H9 (cell line): Measurements from ENCODE around the gene LINGO3. TPM values are rescaled to one million over a fixed set of nuclear protein-coding genes. Genes with fewer than 3 reads are reported as not detected.

Source experiments
- DNase-seq: peaks from one replicate; pipeline ENCODE4 v3.0.0-alpha.2; 2017
- H2AFZ ChIP-seq: one replicate; pipeline ENCODE4 v1.6.1; 2013; ENCODE audit warnings: mild to moderate bottlenecking, low read length, control low read depth, moderate library complexity
- H2AK5ac ChIP-seq: 2 replicates; pipeline ENCODE4 v1.6.1; 2013; ENCODE audit warnings: low read length, control low read depth, mixed read lengths; ENCODE audit not compliant: insufficient read length
- H2BK120ac ChIP-seq: one replicate; pipeline ENCODE4 v1.6.1; 2013; ENCODE audit warnings: low read depth, mild to moderate bottlenecking, low read length, control low read depth, inconsistent platforms; ENCODE audit not compliant: poor library complexity, severe bottlenecking
- H2BK12ac ChIP-seq: 2 replicates; pipeline ENCODE4 v1.6.1; 2013; ENCODE audit warnings: low read length, control low read depth, mixed read lengths, low read depth; ENCODE audit not compliant: insufficient read length
- H2BK15ac ChIP-seq: 2 replicates; pipeline ENCODE4 v1.6.1; 2013; ENCODE audit warnings: low read depth, low read length, control low read depth
- H2BK20ac ChIP-seq: one replicate; pipeline ENCODE4 v1.6.1; 2013; ENCODE audit warnings: low read depth, mild to moderate bottlenecking, low read length, control low read depth, inconsistent platforms; ENCODE audit not compliant: poor library complexity, severe bottlenecking
- H2BK5ac ChIP-seq: 2 replicates; pipeline ENCODE4 v1.6.1; 2013; ENCODE audit warnings: low read length, control low read depth, mixed read lengths; ENCODE audit not compliant: insufficient read length
- H3K14ac ChIP-seq: 2 replicates; pipeline ENCODE4 v1.6.1; 2013; ENCODE audit warnings: low read length, control low read depth; ENCODE audit not compliant: insufficient read depth
- H3K18ac ChIP-seq: 2 replicates; pipeline ENCODE4 v1.6.1; 2013; ENCODE audit warnings: low read depth, mild to moderate bottlenecking, mixed read lengths, low read length, control low read depth; ENCODE audit not compliant: insufficient read length
- H3K23ac ChIP-seq: 2 replicates; pipeline ENCODE4 v1.6.1; 2013; ENCODE audit warnings: low read length, control low read depth, mixed read lengths, low read depth; ENCODE audit not compliant: insufficient read length
- H3K23me2 ChIP-seq: 2 replicates; pipeline ENCODE4 v1.6.1; 2013; ENCODE audit warnings: low read depth, mild to moderate bottlenecking, mixed read lengths, low read length, control low read depth; ENCODE audit not compliant: insufficient read length, poor library complexity, severe bottlenecking
- H3K27ac ChIP-seq: 2 replicates; pipeline ENCODE4 v1.5.1; 2013; ENCODE audit warnings: low read length, control low read depth, mixed read lengths, low read depth; ENCODE audit not compliant: insufficient read length
- H3K27me3 ChIP-seq: 2 replicates; pipeline ENCODE4 v1.6.1; 2013; ENCODE audit warnings: low read length, control low read depth, inconsistent platforms; ENCODE audit not compliant: insufficient read depth
- H3K4ac ChIP-seq: 2 replicates; pipeline ENCODE4 v1.6.1; 2013; ENCODE audit warnings: low read depth, mild to moderate bottlenecking, control low read depth, inconsistent platforms, low read length, moderate library complexity
- H3K4me1 ChIP-seq: 2 replicates; pipeline ENCODE4 v1.6.1; 2013; ENCODE audit warnings: low read length, control low read depth, inconsistent platforms; ENCODE audit not compliant: insufficient read depth
- H3K4me2 ChIP-seq: 2 replicates; pipeline ENCODE4 v1.6.1; 2013; ENCODE audit warnings: low read length, control low read depth, mixed read lengths; ENCODE audit not compliant: insufficient read length, insufficient read depth
- H3K56ac ChIP-seq: 2 replicates; pipeline ENCODE4 v1.6.1; 2013; ENCODE audit warnings: low read depth, mild to moderate bottlenecking, mixed read lengths, low read length, control low read depth; ENCODE audit not compliant: insufficient read length
- H3K79me1 ChIP-seq: 2 replicates; pipeline ENCODE4 v1.6.1; 2013; ENCODE audit warnings: low read depth, mild to moderate bottlenecking, moderate library complexity, low read length, control low read depth, inconsistent platforms; ENCODE audit not compliant: insufficient read depth, poor library complexity, severe bottlenecking
- H3K79me2 ChIP-seq: 2 replicates; pipeline ENCODE4 v1.6.1; 2013; ENCODE audit warnings: low read length, control low read depth, inconsistent platforms; ENCODE audit not compliant: insufficient read depth
- H3K9ac ChIP-seq: 2 replicates; pipeline ENCODE4 v1.6.1; 2013; ENCODE audit warnings: low read length, control low read depth, mixed read lengths; ENCODE audit not compliant: insufficient read length; ENCODE audit errors: extremely low read depth
- H3K9me3 ChIP-seq: one replicate; pipeline ENCODE4 v1.6.1; 2013; ENCODE audit warnings: low read depth, low read length, inconsistent platforms; ENCODE audit not compliant: control insufficient read depth
- H3T11ph ChIP-seq: one replicate; pipeline ENCODE4 v1.6.1; 2013; ENCODE audit warnings: mild to moderate bottlenecking, low read length, control low read depth, inconsistent platforms
- H4K20me1 ChIP-seq: one replicate; pipeline ENCODE4 v1.6.1; 2013; ENCODE audit not compliant: control insufficient read depth, insufficient read length, insufficient read depth
- H4K5ac ChIP-seq: 2 replicates; pipeline ENCODE4 v1.6.1; 2013; ENCODE audit warnings: low read depth, mild to moderate bottlenecking, mixed read lengths, low read length, control low read depth; ENCODE audit not compliant: insufficient read length
- H4K8ac ChIP-seq: replicated peaks from 2 replicates; pipeline ENCODE4 v1.6.1; 2013; ENCODE audit warnings: low read length, control low read depth, mixed read lengths, low read depth; ENCODE audit not compliant: insufficient read length
- H4K91ac ChIP-seq: 2 replicates; pipeline ENCODE4 v1.6.1; 2013; ENCODE audit warnings: low read depth, mild to moderate bottlenecking, moderate library complexity, mixed read lengths, low read length, control low read depth; ENCODE audit not compliant: insufficient read length
- H3K27ac Mint-ChIP-seq, 3 experiments: 2 replicates in 2 of 3; 3 replicates in 1 of 3; pipeline ENCODE4 v1.8.0; 2020 to 2021; ENCODE audit warnings: mixed read lengths in 3 of 3, mild to moderate bottlenecking in 1 of 3, moderate library complexity in 1 of 3
- H3K27me3 Mint-ChIP-seq: 2 replicates; pipeline ENCODE4 v1.8.0; 2021; ENCODE audit warnings: low read depth, mild to moderate bottlenecking, moderate library complexity, mixed read lengths
- H3K36me3 Mint-ChIP-seq, 3 experiments: 2 replicates in 2 of 3; 3 replicates in 1 of 3; pipeline ENCODE4 v1.8.0; 2020 to 2021; ENCODE audit warnings: low read depth in 3 of 3, mixed read lengths in 3 of 3; ENCODE audit not compliant: insufficient read depth in 1 of 3
- H3K4me1 Mint-ChIP-seq, 2 experiments: 2 replicates each; pipeline ENCODE4 v1.8.0; 2020; ENCODE audit warnings: mixed read lengths in 2 of 2
- H3K4me3 Mint-ChIP-seq, 2 experiments: 2 replicates in 1 of 2; 3 replicates in 1 of 2; pipeline ENCODE4 v1.8.0; 2020 to 2021; ENCODE audit warnings: mild to moderate bottlenecking in 2 of 2, mixed read lengths in 2 of 2, moderate library complexity in 1 of 2
- H3K9me3 Mint-ChIP-seq, 2 experiments: 2 replicates in 1 of 2; 3 replicates in 1 of 2; pipeline ENCODE4 v1.8.0; 2020; ENCODE audit warnings: mild to moderate bottlenecking in 2 of 2, mixed read lengths in 2 of 2, moderate library complexity in 1 of 2
- WGBS: extraction: QIAGEN DNeasy Blood & Tissue Kit; methylation state at CpG from one replicate; pipeline ENCODE4 v1.1.7; 2013; ENCODE audit warnings: missing lambda C conversion rate, low lambda C conversion rate, mixed read lengths; ENCODE audit not compliant: insufficient read length; ENCODE audit errors: extremely low coverage; 5-methylcytosine and 5-hydroxymethylcytosine counted together
- total RNA-seq: library from RNA; stranded (reverse); gene quantifications from 2 replicates; pipeline ENCODE4 v1.2.1, GENCODE V29; 2021
- TF ChIP-seq, protein P1 (sequence below): fragments of 200-600 bp; sonication (generic); conservative IDR thresholded peaks from 3 replicates; pipeline ENCODE4 v1.8.0; 2021; ENCODE audit warnings: antibody characterized with exemption, mild to moderate bottlenecking

LINGO3 gene
- total RNA-seq, 1 experiment from 2014 or later, result 0.28 TPM

- no peak overlapping the region for H4K91ac ChIP-seq
- no CpG with 5 or more reads among the region's 12 CpGs for WGBS
- no peak overlapping the region for H3K9ac ChIP-seq
Measured at GRCh38 chr19:2320049-2320448, 12.1 kb upstream of the LINGO3 start.

More at GRCh38 chr19:2320049-2320448, 12.1 kb upstream of the LINGO3 start:
- Mint-ChIP-seq H3K27me3 (peaks cover 12% of the 10 kb centered on the region), H3K27ac (peak overlapping the region in 2 of 3 experiments; percentile 44; a peak in 2 of 7 replicates), H3K36me3 (peaks cover 2 to 24% (median 20%) of the 10 kb centered on the region in 3 experiments; a peak in 6 of 7 replicates), H3K9me3 (peaks cover 0 to 4% of the 10 kb centered on the region in 2 experiments; a peak in 3 of 5 replicates), H3K4me3 (no peak overlapping the region), H3K4me1 (0 out of 4 replicates have a peak, but pooled peaks cover 6 to 12% of the 10 kb centered on the region in 2 experiments)
- DNase-seq, result no peak
- H3K23me2 ChIP-seq, result no peaks in the 10 kb centered on the region
- TF ChIP-seq, protein P1, sequence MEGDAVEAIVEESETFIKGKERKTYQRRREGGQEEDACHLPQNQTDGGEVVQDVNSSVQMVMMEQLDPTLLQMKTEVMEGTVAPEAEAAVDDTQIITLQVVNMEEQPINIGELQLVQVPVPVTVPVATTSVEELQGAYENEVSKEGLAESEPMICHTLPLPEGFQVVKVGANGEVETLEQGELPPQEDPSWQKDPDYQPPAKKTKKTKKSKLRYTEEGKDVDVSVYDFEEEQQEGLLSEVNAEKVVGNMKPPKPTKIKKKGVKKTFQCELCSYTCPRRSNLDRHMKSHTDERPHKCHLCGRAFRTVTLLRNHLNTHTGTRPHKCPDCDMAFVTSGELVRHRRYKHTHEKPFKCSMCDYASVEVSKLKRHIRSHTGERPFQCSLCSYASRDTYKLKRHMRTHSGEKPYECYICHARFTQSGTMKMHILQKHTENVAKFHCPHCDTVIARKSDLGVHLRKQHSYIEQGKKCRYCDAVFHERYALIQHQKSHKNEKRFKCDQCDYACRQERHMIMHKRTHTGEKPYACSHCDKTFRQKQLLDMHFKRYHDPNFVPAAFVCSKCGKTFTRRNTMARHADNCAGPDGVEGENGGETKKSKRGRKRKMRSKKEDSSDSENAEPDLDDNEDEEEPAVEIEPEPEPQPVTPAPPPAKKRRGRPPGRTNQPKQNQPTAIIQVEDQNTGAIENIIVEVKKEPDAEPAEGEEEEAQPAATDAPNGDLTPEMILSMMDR, result no peak
- H2BK12ac ChIP-seq, result no peak overlapping the region
- no peaks in the 10 kb centered on the region for H3K9me3 ChIP-seq
- no peak overlapping the region for H4K8ac ChIP-seq
- H3T11ph ChIP-seq, result no peak overlapping the region
- H3K56ac ChIP-seq, result no peak overlapping the region
- H3K23ac ChIP-seq, result no peak overlapping the region
- H3K79me1 ChIP-seq, result no peaks in the 10 kb centered on the region
- H3K27me3 ChIP-seq, result no peaks in the 10 kb centered on the region
- H3K27ac ChIP-seq, result no peak overlapping the region
- H2AFZ ChIP-seq, result no peak overlapping the region
- no peak overlapping the region for H2BK15ac ChIP-seq
- no peak overlapping the region for H3K18ac ChIP-seq
- no peak overlapping the region for H2BK120ac ChIP-seq
- H2AK5ac ChIP-seq, result no peak overlapping the region
- H3K4me2 ChIP-seq, result no peak overlapping the region
- no peak overlapping the region for H2BK5ac ChIP-seq
- no peak overlapping the region for H2BK20ac ChIP-seq
- H3K14ac ChIP-seq, result no peak overlapping the region
- H4K20me1 ChIP-seq, result no peaks in the 10 kb centered on the region
- no peak overlapping the region for H3K4ac ChIP-seq
- no peaks in the 10 kb centered on the region for H3K4me1 ChIP-seq
- H4K5ac ChIP-seq, result no peak overlapping the region
- H3K79me2 ChIP-seq, result no peaks in the 10 kb centered on the region
